Prostate gland (tissue), 2 donors: Measurements from ENCODE around the gene F8A1.

Source experiments
- CTCF ChIP-seq, 4 experiments: fragments of 200-600 bp in 2 of 4; fragments of 450-650 bp in 2 of 4; sonication (generic) in 2 of 4; IDR thresholded peaks; 1 replicate in 3 of 4; 2 replicates in 1 of 4; pipeline ENCODE4 v1.5.1; 2016 to 2019; ENCODE audit warnings: antibody characterized with exemption in 4 of 4, mild to moderate bottlenecking in 2 of 4, moderate library complexity in 2 of 4
- POLR2A ChIP-seq: fragments of 450-650 bp; IDR thresholded peaks from one replicate; pipeline ENCODE4 v1.6.1; 2016; ENCODE audit warnings: antibody characterized with exemption, mild to moderate bottlenecking

- TF ChIP-seq POLR2A = no peak
- no peak for TF ChIP-seq CTCF (IDR thresholded peaks at IDR 0.05)
These were observed 30.9 kb upstream of the F8A1 start for GRCh38 chrX:154855256-154855655.
